A549 (cell line): Measurements from ENCODE around the gene SOX8. TPM values are rescaled to one million over a fixed set of nuclear protein-coding genes. Genes with fewer than 3 reads are reported as not detected.

ENCODE experiments used
- ATAC-seq, 2 experiments: fragments of 200-7000 bp in 1 of 2; fragments of >200 bp in 1 of 2; cut with Nextera tagmentation in 1 of 2; cut with Tn5 transposase in 1 of 2; 3 replicates each; pipeline versions ENCODE4 v1.8.0 to v1.9.1; 2018 to 2020; ENCODE audit warnings: mild to moderate bottlenecking in 1 of 2, moderate library complexity in 1 of 2
- CTCF ChIA-PET: fragments of 300-600 bp; sonication (Branson Sonifier 250); formaldehyde crosslinking; extraction: SDS; loops from one replicate; lab custom pipeline; 2021; ENCODE audit warnings: antibody characterized with exemption, inconsistent platforms; lab: Yijun Ruan, JAX
- POLR2A ChIA-PET: fragments of 350-600 bp; formaldehyde crosslinking; extraction: SDS; loops from one replicate; lab custom pipeline; 2021; ENCODE audit warnings: antibody characterized with exemption, inconsistent platforms; lab: Yijun Ruan, JAX
- DNase-seq, 2 experiments: peaks; one replicate each; pipeline versions ENCODE4 v3.0.0 to v3.0.0-alpha.2; 2011 to 2016; ENCODE audit warnings: low read depth in 1 of 2, low spot score in 1 of 2
- FAIRE-seq: peaks from 2 replicates; lab custom pipeline; 2011; peaks lifted over from hg19 to GRCh38; lab: Jason Lieb, UNC
- H3K27ac ChIP-seq, 2 experiments: fragments of >200 bp; sonication (Bioruptor Twin); formaldehyde crosslinking; 3 replicates each; pipeline ENCODE4 v1.5.1; 2016 to 2017
- H3K4me1 ChIP-seq: fragments of >200 bp; sonication (Bioruptor Twin); formaldehyde crosslinking; 3 replicates; pipeline ENCODE4 v1.6.1; 2016
- H3K4me2 ChIP-seq: fragments of >200 bp; sonication (Bioruptor Twin); formaldehyde crosslinking; 3 replicates; pipeline ENCODE4 v1.6.1; 2016
- H3K4me3 ChIP-seq: fragments of >200 bp; sonication (Bioruptor Twin); formaldehyde crosslinking; 3 replicates; pipeline ENCODE4 v1.5.1; 2016
- H3K9me3 ChIP-seq: fragments of >200 bp; sonication (Bioruptor Twin); formaldehyde crosslinking; 3 replicates; pipeline ENCODE4 v1.6.1; 2016
- ATOH8 ChIP-seq: fragments of 250-450 bp; sonication (Bioruptor Pico); IDR thresholded peaks from 2 replicates; pipeline ENCODE4 v1.5.0; 2020; ENCODE audit warnings: low read depth, mild to moderate bottlenecking, moderate library complexity
- CBX2 ChIP-seq: fragments of 200-600 bp; sonication (generic); IDR thresholded peaks from 2 replicates; pipeline ENCODE4 v1.6.1; 2016; ENCODE audit warnings: low read depth, mild to moderate bottlenecking, borderline replicate concordance
- CBX8 ChIP-seq: fragments of 200-600 bp; sonication (generic); IDR thresholded peaks from 2 replicates; pipeline ENCODE4 v1.6.1; 2016
- CHD2 ChIP-seq: fragments of 150-350 bp; IDR thresholded peaks from 2 replicates; pipeline ENCODE4 v1.6.1; 2014; ENCODE audit warnings: low read length; ENCODE audit not compliant: partially characterized antibody
- EP300 ChIP-seq, 2 experiments: fragments of >200 bp; sonication (Bioruptor Twin); formaldehyde crosslinking; IDR thresholded peaks; 2 replicates in 1 of 2; 3 replicates in 1 of 2; pipeline ENCODE4 v1.6.1; 2016 to 2017
- FOSB ChIP-seq: fragments of 250-450 bp; sonication (Bioruptor Pico); IDR thresholded peaks from 2 replicates; pipeline ENCODE4 v1.5.0; 2020; ENCODE audit warnings: mild to moderate bottlenecking, moderate library complexity
- FOSL2 ChIP-seq, 2 experiments: fragments of 450-650 bp in 1 of 2; fragments of >200 bp in 1 of 2; sonication (Bioruptor Twin) in 1 of 2; formaldehyde crosslinking; IDR thresholded peaks; 2 replicates each; pipeline versions ENCODE4 v1.5.0 to v1.6.1; 2016 to 2020; ENCODE audit warnings: mild to moderate bottlenecking in 1 of 2, moderate library complexity in 1 of 2
- GATA3 ChIP-seq: IDR thresholded peaks from 2 replicates; pipeline ENCODE4 v1.6.1; 2012; ENCODE audit warnings: borderline replicate concordance
- HOXA7 ChIP-seq: fragments of 250-450 bp; sonication (Bioruptor Pico); IDR thresholded peaks from 2 replicates; pipeline ENCODE4 v1.5.0; 2020; ENCODE audit warnings: mild to moderate bottlenecking, moderate library complexity
- HOXB13 ChIP-seq: fragments of 250-450 bp; sonication (Bioruptor Pico); IDR thresholded peaks from 2 replicates; pipeline ENCODE4 v1.5.0; 2020; ENCODE audit warnings: low read depth, mild to moderate bottlenecking, moderate library complexity
- HOXB5 ChIP-seq: fragments of 250-450 bp; sonication (Bioruptor Pico); IDR thresholded peaks from 2 replicates; pipeline ENCODE4 v1.5.0; 2020; ENCODE audit warnings: mild to moderate bottlenecking, moderate library complexity
- JUN ChIP-seq, 2 experiments: fragments of >200 bp; sonication (Bioruptor Twin); formaldehyde crosslinking; IDR thresholded peaks; 2 replicates in 1 of 2; 3 replicates in 1 of 2; pipeline ENCODE4 v1.6.1; 2016 to 2017
- JUNB ChIP-seq: fragments of >200 bp; sonication (Bioruptor Twin); formaldehyde crosslinking; IDR thresholded peaks from 2 replicates; pipeline ENCODE4 v1.6.1; 2016
- KDM5A ChIP-seq: fragments of 200-600 bp; sonication (generic); IDR thresholded peaks from 2 replicates; pipeline ENCODE4 v1.6.1; 2016; ENCODE audit warnings: antibody characterized with exemption, mild to moderate bottlenecking
- MAFK ChIP-seq: fragments of 450-650 bp; IDR thresholded peaks from 2 replicates; pipeline ENCODE4 v1.6.1; 2014; ENCODE audit not compliant: partially characterized antibody
- MAX ChIP-seq: IDR thresholded peaks from 2 replicates; pipeline ENCODE4 v1.6.1; 2012
- NPAS2 ChIP-seq: fragments of 250-450 bp; sonication (Bioruptor Pico); IDR thresholded peaks from 2 replicates; pipeline ENCODE4 v1.8.0; 2022; ENCODE audit warnings: mild to moderate bottlenecking, moderate library complexity, borderline replicate concordance
- PBX3 ChIP-seq: IDR thresholded peaks from 2 replicates; pipeline ENCODE4 v1.6.1; 2012
- PHF8 ChIP-seq: fragments of 200-600 bp; sonication (generic); IDR thresholded peaks from 2 replicates; pipeline ENCODE4 v1.6.1; 2016; ENCODE audit warnings: low read depth, mild to moderate bottlenecking, antibody characterized with exemption, moderate library complexity, borderline replicate concordance
- POLR2AphosphoS2 ChIP-seq: conservative IDR thresholded peaks from 2 replicates; pipeline ENCODE4 v1.6.1; 2012; ENCODE audit warnings: low read length, improper control_type of control experiment, inconsistent platforms
- RAD21 ChIP-seq, 2 experiments: fragments of >200 bp in 1 of 2; sonication (Bioruptor Twin) in 1 of 2; formaldehyde crosslinking in 1 of 2; IDR thresholded peaks in 1 of 2; conservative IDR thresholded peaks in 1 of 2; 2 replicates in 1 of 2; 3 replicates in 1 of 2; pipeline ENCODE4 v1.6.1; 2012 to 2018; ENCODE audit warnings: inconsistent platforms in 1 of 2
- RARB ChIP-seq: fragments of 250-450 bp; sonication (Bioruptor Pico); IDR thresholded peaks from 2 replicates; pipeline ENCODE4 v1.8.0; 2021; ENCODE audit warnings: mild to moderate bottlenecking, moderate library complexity
- SMC3 ChIP-seq: fragments of >200 bp; sonication (Bioruptor Twin); formaldehyde crosslinking; IDR thresholded peaks from 3 replicates; pipeline ENCODE4 v1.6.1; 2018; ENCODE audit warnings: inconsistent platforms
- SREBF2 ChIP-seq: fragments of 450-650 bp; IDR thresholded peaks from 2 replicates; pipeline ENCODE4 v1.6.1; 2014; ENCODE audit warnings: mild to moderate bottlenecking, moderate library complexity
- TFCP2L1 ChIP-seq: fragments of 250-450 bp; sonication (Bioruptor Pico); IDR thresholded peaks from 2 replicates; pipeline ENCODE4 v1.5.0; 2021; ENCODE audit warnings: mild to moderate bottlenecking
- USF2 ChIP-seq: fragments of 450-650 bp; IDR thresholded peaks from 2 replicates; pipeline ENCODE4 v1.6.1; 2014; ENCODE audit warnings: antibody characterized with exemption
- ZFP36 ChIP-seq: fragments of 450-650 bp; IDR thresholded peaks from 2 replicates; pipeline ENCODE4 v1.6.1; 2014; ENCODE audit warnings: borderline replicate concordance; ENCODE audit not compliant: partially characterized antibody
- ZNF302 ChIP-seq: fragments of 250-450 bp; sonication (Bioruptor Pico); IDR thresholded peaks from 2 replicates; pipeline ENCODE4 v1.9.0; 2021; ENCODE audit warnings: inconsistent platforms, mild to moderate bottlenecking, moderate library complexity
- WGBS: methylation state at CpG from one replicate; pipeline ENCODE4 v1.1.6; 2017; ENCODE audit errors: missing lambda C conversion rate; 5-methylcytosine and 5-hydroxymethylcytosine counted together
- polyA plus RNA-seq, 4 experiments: library from polyadenylated mRNA; depleted of rRNA in 3 of 4; stranded (reverse); fragments of >200 nt; fragmentation: RNase III in 1 of 4; extraction: RNeasy Plus Mini Kit Qiagen cat#74134 plus additional on column Dnase treatment in 1 of 4; gene quantifications; 2 replicates in 3 of 4; 3 replicates in 1 of 4; pipeline ENCODE4 v1.2.3, GENCODE V29; 2011 to 2017

Gene SOX8
- polyA plus RNA-seq, 2 of the 4 experiments (the other 2 are of a cell fraction), result 0.06 to 0.22 TPM

- 74% methylated on average over 10 of the region's 11 CpGs for WGBS
- TF ChIP-seq RAD21 (conservative IDR thresholded peaks at IDR 0.05 in 1 of 2, IDR thresholded peaks at IDR 0.05 in 1 of 2) (no peak), CHD2 (no peak)
- Histone ChIP-seq H3K27ac (0 out of 6 replicates have a peak overlapping the region, but pooled peaks of 1 of the 2 experiments have one; percentile 12), H3K9me3 (no peaks in the 10 kb centered on the region; the same call in 2 of the 3 replicates), H3K4me3 (no peak overlapping the region), H3K4me1 (peaks cover 39% of the 10 kb centered on the region), H3K4me2 (no peak overlapping the region)
- no peak for FAIRE-seq
- no peak for ATAC-seq
- CTCF ChIA-PET, result interaction anchor here (1.3 to 7.4 kb wide), 3 partner anchors 18 to 55 kb away, joined by 3 to 37 read pairs (median 15); partner anchors contain the start of gene SOX8
- POLR2A ChIA-PET, result no interaction called here
- no peak for DNase-seq
Measured at GRCh38 chr16:999677-1000076, 18.1 kb downstream of the SOX8 start.

GRCh38 chr16:1000608-1001007 is 19.0 kb downstream of the SOX8 start:
- ATAC-seq, result no peak
- DNase-seq, result no peak
- WGBS, result 87% methylated on average over 7 of the region's 17 CpGs
- CTCF ChIA-PET, result interaction anchor here (1.3 to 7.4 kb wide), 4 partner anchors 12 to 57 kb away, joined by 3 to 37 read pairs (median 12); partner anchors contain the start of gene SOX8
- POLR2A ChIA-PET, result no interaction called here
- no peaks in the 10 kb centered on the region; the same call in 2 of the 3 replicates for H3K9me3 ChIP-seq
- H3K4me1 ChIP-seq, result peaks cover 42% of the 10 kb centered on the region
- H3K4me2 ChIP-seq, result no peak overlapping the region
- no peak overlapping the region for H3K27ac ChIP-seq
- no peak overlapping the region for H3K4me3 ChIP-seq
- FAIRE-seq, result no peak
- TF ChIP-seq FOSL2 (IDR thresholded peaks at IDR 0.05) (no peak), FOSL2 (CRISPR knock-in tag; IDR thresholded peaks at IDR 0.05) (no peak), JUN (IDR thresholded peaks at IDR 0.05) (no peak), KDM5A (no peak), CBX2 (no peak), FOSB (CRISPR knock-in tag) (no peak), ZFP36 (no peak)

- no peak for TF ChIP-seq HOXB5
- no peak for TF ChIP-seq HOXB13 (CRISPR knock-in tag)
- TF ChIP-seq RARB (CRISPR knock-in tag), result no peak
- no peak for TF ChIP-seq CBX8
- TF ChIP-seq POLR2AphosphoS2, result no peak
- TF ChIP-seq TFCP2L1 (CRISPR knock-in tag), result no peak
- no peak for TF ChIP-seq NPAS2
- no peak for TF ChIP-seq ZNF302
- no peak for TF ChIP-seq EP300 (IDR thresholded peaks at IDR 0.05)
- TF ChIP-seq ATOH8 (CRISPR knock-in tag), result no peak
- FAIRE-seq (no peak), ATAC-seq (no peak), DNase-seq (no peak)
- Histone ChIP-seq H3K4me2 (no peak overlapping the region), H3K4me1 (peaks cover 42% of the 10 kb centered on the region), H3K9me3 (no peaks in the 10 kb centered on the region; the same call in 2 of the 3 replicates), H3K27ac (no peak overlapping the region), H3K4me3 (no peak overlapping the region)
- WGBS, result 90% methylated on average over 7 of the region's 11 CpGs
- CTCF ChIA-PET, result interaction anchor here (1.3 to 7.4 kb wide), 4 partner anchors 12 to 56 kb away, joined by 3 to 37 read pairs (median 12); partner anchors contain the start of gene SOX8
- POLR2A ChIA-PET, result no interaction called here
Measured at GRCh38 chr16:1001096-1001495, 19.5 kb downstream of the SOX8 start.

- Histone ChIP-seq H3K4me2 (peak overlapping the region; percentile 87), H3K27ac (peak overlapping the region; percentile 74 to 88), H3K4me3 (peak overlapping the region; percentile 9; the same call in 1 of the 3 replicates), H3K9me3 (no peaks in the 10 kb centered on the region; the same call in 2 of the 3 replicates), H3K4me1 (peaks cover 45% of the 10 kb centered on the region)
- 52% methylated on average over 21 of the region's 46 CpGs for WGBS
- ATAC-seq, result peak; percentile 66 to 73
- CTCF ChIA-PET, result interaction anchor here (1.0 to 7.4 kb wide), 2 partner anchors 21 to 128 kb away, joined by 3 to 37 read pairs; partner anchors contain the start of gene SOX8
- POLR2A ChIA-PET, result interaction anchor here (1.1 kb wide), 1 partner anchor 21 kb away, joined by 3 read pairs; the partner anchor contains the start of gene SOX8
- peak; percentile 90 to 95 for DNase-seq
- peak; percentile 97 for FAIRE-seq
- TF ChIP-seq MAX (peak; percentile 94), CHD2 (no peak), PBX3 (no peak), FOSB (CRISPR knock-in tag) (no peak), MAFK (no peak), USF2 (no peak), JUNB (peak; percentile 94), HOXA7 (CRISPR knock-in tag) (no peak), POLR2AphosphoS2 (no peak), SMC3 (0 out of 3 replicates have a peak, but pooled peaks have one; percentile 8), SREBF2 (no peak), GATA3 (peak; percentile 72; the same call in 1 of the 2 replicates), PHF8 (no peak)
Measured at GRCh38 chr16:1002399-1003166, 21.0 kb downstream of the SOX8 start.
